H1 (cell line): ENCODE data around the gene PTPRG.

Experiments used
- MAFK ChIP-seq: IDR thresholded peaks from 2 replicates; pipeline ENCODE4 v1.6.1; 2012; ENCODE audit warnings: low read depth, mild to moderate bottlenecking, improper control_type of control experiment, low read length
- POLR2A ChIP-seq, 2 experiments: IDR thresholded peaks; 1 replicate in 1 of 2; 2 replicates in 1 of 2; pipeline ENCODE4 v1.6.1; 2011; ENCODE audit warnings: low read depth in 2 of 2, low read length in 2 of 2, mild to moderate bottlenecking in 2 of 2; ENCODE audit errors: control extremely low read depth in 1 of 2

- TF ChIP-seq MAFK = no peak
- no peak for TF ChIP-seq POLR2A (IDR thresholded peaks at IDR 0.05; ENCODE audit: control extremely low read depth in 1 of 2, low read depth in 2 of 2, low read length in 2 of 2)
These were observed 619.1 kb downstream of the PTPRG start for GRCh38 chr3:62180514-62180913.
